GM15510 (cell line): Measurements from ENCODE around the gene STMND1.

Experiments
- POLR2A ChIP-seq: IDR thresholded peaks from 3 replicates; pipeline ENCODE4 v1.6.1; 2011; ENCODE audit warnings: borderline replicate concordance; ENCODE audit not compliant: insufficient read length; ENCODE audit errors: extremely low read depth

STMND1 gene

GRCh38 chr6:17101422-17102257 is at the start of gene STMND1:
Gene STMND1 (plus strand): TSS chr6:17102050. CDS start chr6:17102258, 208 bp downstream.
- TF ChIP-seq POLR2A = no peak

DNA sequence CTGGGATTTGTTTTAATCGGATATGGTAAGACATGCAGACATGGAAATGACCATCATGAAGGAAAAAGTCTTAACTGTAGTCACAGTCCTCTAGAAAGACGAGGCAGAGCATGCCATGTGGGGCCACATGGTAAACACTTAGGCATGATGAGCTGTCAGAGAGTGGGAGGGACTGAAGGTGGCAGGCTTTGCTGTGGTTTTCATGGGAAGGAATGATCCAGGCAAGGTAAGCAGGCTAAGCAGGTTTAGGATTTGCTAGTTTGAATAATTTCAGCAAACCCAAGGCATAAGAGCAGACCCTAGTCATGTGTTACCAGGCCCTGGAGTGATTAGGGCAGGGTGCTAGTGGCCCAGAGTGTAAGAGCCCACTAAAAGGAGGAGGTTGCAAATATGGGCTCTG is 47.2 kb upstream of the STMND1 start:
- TF ChIP-seq POLR2A = no peak

DNA sequence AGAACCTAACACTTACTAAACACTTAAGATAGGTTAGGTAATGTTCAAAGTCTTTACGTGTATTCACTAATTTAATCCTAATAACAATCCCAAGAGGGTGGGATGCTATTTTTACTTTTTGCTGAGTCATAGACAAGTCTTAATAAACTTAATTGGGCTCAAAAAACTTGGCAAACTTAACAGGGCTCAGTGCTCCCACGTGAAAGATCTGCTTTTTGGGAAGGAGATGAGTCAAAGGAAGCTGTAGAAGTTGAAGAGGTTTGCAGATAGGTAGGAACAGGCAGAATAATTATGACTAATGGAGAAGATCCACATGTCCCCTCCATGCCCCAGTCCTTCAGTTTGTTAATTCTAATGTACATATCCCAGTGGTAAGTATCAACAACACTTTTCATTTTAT is 44.5 kb upstream of the STMND1 start:
- TF ChIP-seq POLR2A = no peak

DNA sequence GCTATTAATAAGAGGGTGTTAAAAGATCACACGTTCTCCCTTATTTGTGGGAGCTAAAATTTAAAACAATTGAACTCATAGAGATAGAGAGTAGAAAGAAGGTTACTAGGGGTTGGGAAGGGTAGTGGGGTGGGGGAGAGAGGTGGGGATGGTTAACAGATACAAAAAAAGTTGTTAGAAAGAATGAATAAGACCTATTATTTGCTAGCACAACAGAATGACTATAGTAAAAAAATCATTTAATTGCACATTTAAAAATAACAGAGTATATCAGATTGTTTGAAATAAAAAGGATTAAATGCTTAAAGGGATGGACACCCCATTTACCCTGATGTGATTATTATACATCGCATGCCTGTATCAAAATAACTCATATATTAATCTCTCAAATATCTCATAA is 43.3 kb upstream of the STMND1 start:
- TF ChIP-seq POLR2A = no peak

DNA sequence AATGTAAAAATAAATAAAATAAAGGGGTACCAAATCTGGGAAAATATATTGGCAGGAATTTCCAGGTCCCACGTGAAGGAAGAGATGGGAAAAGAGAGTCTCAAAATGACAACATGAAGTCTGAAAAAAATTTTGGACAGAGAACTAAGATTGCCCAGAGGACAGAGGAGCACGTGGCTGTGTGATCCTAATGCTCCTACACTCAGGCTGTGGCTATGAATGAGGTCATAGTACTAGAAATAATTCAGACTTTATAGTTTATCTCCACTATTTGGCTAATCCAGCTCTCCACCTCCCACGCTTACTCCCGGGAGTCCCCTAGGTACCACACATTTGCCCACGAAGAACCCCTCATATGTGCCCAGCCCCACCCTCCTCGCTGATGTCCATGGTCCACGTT is 42.8 kb upstream of the STMND1 start:
- no peak for TF ChIP-seq POLR2A

GRCh38 chr6:17059850-17060249 is 42.0 kb upstream of the STMND1 start:
- no peak for TF ChIP-seq POLR2A

- TF ChIP-seq POLR2A = no peak
Observed at GRCh38 chr6:17061097-17061496, 40.8 kb upstream of the STMND1 start.

- TF ChIP-seq POLR2A = no peak
Observed at GRCh38 chr6:17062871-17063440, 38.9 kb upstream of the STMND1 start.

- no peak for TF ChIP-seq POLR2A
Observed at GRCh38 chr6:17064975-17065374, 36.9 kb upstream of the STMND1 start.

- TF ChIP-seq POLR2A = no peak
Observed at GRCh38 chr6:17066610-17067009, 35.2 kb upstream of the STMND1 start.

DNA sequence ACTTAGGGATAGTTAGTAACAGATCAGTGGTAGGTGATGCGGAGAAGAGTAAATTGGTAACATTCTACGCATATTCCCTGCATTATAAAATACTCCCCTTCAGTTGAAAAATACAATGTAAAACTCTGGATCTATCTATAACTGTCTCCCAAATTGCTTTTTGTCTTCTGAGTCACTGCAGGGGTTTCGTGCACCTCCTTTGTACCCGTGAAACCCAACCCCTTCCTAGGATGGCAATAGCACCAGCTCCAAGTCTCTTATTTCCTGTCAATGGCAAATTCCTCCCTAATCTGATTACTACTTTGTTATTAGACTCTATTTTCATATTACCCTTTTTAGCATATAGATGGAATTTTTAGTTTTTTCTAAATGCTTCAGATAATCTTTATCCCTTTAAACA is 20.6 kb upstream of the STMND1 start:
- TF ChIP-seq POLR2A = no peak

- TF ChIP-seq POLR2A = no peak
Observed at GRCh38 chr6:17081860-17082508, 19.9 kb upstream of the STMND1 start.

DNA sequence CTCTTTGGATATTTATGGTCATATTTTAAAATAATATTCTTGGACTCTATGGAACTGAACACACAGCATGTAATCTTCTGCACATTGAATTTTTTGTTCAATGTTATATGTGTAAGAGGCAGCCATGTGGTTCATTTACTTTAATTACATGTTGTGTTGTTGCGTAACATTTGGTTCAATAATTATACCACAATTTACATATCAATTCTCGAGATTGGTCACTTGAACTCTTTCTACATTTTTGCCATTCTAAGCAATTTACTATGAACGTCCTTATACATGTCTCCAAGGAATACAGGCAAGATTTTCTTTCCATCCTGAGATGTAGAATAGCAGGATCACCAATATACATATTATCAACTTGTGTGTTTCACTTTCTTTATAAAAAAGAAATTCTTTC is 18.5 kb upstream of the STMND1 start:
- no peak for TF ChIP-seq POLR2A

DNA sequence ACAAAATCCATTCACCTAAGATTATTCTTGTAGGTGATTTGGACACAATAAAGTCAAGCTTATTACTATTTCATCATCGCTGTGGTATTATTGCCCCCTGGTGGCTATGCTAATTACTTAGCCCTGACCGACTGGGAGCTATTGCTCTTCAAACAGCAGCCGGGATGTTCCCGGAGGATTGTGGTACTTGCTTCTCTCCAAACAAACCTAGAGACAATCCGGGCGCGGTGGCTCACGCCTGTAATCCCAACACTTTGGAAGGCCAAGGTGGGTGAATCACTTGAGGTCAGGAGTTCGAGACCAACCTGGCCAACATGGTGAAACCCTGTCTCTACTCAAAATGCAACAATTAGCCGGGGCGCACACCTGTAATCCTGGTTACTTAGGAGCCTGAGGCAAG is 15.4 kb upstream of the STMND1 start:
- no peak for TF ChIP-seq POLR2A

DNA sequence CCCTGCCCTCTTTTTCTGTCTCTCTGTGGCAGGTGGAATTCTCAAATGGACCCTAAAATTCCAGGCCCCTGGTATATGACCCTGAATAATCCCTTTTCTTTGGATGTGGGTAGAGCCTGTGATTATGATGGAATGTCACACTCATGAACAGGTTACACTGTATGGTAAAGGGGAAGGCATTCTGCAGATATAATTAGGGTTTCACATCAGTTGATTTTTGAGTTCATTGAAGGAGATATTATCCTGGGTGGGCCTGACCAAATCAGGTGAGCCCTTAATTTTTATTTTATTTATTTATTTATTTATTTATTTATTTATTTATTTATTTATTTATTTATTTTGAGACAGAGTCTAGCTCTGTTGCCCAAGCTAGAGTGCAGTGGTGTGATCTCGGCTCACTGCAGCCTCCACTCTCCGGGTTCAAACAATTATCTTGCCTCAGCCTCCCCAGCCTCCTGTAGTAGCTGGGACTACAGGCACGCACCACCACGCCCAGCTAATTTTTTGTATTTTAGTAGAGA is 13.7 kb upstream of the STMND1 start:
- no peak for TF ChIP-seq POLR2A
